Stimulated activated CD4-positive, alpha-beta T cell treated with anti-CD3 and anti-CD28 coated beads, Interleukin-4, amount 100 ng/mL, for 1 hour (primary cell): ENCODE measurements around the gene BRD4.
A peak's percentile ranks its signal among the peaks of the same experiment; 100 is the strongest.

ENCODE experiments used
- DNase-seq: peaks from one replicate; pipeline ENCODE4 v3.0.0-alpha.2; 2020

The BRD4 gene

DNA sequence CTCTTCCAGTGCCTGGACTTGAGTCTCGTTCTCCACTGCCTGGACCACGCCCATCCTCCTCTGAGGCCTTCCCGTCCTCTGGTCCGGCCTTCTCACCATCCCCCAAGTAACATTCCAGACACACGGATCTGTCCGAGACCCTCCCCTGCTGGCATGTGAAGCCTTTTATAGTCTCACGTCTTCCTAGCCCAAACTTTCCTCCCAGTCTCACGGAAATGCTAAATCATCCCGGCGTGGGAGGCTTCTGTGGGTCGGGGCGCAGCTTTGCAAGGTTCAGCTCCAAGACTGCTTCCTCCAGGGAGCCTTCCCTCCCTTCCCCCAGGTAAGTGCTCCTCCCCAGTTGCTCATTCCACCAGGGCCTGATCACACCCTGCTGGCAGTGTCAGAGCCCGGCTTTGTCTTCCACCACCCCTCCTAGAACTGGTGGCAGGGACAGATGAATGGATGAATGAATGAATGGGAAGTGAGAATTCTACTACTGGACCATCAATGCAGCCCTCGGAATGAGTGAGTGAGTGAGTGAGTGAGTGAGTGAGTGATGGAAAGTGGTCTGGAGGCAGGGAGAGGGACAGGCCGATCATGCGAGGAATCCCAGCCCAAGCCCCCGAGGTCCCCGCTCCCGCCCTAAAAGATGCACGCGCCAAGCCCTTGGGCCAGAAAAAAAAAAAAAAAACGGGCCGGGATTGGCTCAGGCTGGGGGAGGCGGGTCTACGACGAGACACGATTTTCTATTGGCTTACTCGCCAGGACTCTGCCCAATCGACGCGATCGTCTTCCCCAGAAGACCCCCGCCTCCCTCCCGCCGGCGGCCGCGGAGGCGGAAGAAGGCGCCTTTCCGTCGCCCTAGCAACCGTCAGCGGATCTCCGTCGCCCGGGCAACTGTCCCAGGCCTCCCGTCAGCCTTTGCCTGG, 109.3 kb downstream of the BRD4 start:
- DNase-seq = peak; percentile 73

DNA sequence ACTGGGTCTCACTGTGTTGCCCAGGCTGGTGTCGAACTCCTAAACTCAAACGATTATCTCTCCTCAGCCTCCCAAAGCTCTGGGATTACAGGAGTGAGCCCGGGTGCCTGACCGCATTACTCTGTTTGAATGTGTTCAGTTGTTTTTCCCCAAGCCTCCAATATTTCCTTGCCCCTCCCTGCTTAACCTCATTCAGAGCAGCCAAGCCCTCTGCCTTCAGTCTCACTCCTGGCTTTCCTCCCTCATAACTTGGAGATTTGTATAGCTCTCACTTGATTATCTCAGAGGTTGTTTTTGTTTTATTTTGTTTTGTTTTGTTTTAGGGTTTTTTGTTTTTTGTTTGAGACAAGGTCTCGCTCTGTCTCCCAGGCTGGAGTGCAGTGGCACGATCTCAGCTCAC, 111.5 kb downstream of the BRD4 start:
- DNase-seq = no peak

DNA sequence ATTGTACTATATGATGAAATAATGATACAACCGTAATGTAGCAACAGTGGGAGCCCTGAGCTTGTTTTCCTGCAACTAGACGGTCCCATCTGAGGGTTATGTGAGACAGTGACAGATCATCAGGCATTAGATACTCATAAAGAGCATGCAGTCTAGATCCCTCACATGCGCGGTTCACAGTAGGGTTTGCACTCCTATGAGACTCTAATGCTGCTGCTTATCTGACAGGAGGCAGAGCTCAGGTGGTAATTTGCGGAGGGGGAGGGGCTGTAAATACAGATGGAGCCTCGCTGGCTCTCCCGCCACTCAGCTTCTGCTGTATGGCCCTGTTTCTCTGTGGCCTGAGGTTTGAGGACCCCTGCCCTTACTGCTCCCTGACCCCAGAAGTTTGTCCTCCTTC, 113.8 kb downstream of the BRD4 start:
- DNase-seq = no peak

DNA sequence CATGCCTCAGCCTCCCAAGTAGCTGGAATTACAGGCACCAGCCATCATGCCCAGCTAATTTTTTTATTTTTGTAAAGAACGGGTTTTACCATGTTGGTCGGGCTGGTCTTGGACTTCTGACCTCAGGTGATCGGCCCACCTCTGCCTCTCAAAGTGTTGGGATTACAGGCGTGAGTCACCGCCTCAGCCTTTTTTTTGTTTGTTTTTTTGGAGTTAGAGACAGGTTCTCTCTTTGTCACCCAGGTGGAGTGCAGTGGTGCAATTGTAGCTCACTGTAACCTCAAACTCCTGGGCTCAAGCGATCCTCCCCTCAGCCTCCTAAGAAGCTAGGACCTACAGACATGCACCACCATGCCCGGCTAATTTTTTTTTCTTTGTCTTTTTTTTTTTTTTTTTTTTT, 116.0 kb downstream of the BRD4 start:
- DNase-seq = no peak

DNA sequence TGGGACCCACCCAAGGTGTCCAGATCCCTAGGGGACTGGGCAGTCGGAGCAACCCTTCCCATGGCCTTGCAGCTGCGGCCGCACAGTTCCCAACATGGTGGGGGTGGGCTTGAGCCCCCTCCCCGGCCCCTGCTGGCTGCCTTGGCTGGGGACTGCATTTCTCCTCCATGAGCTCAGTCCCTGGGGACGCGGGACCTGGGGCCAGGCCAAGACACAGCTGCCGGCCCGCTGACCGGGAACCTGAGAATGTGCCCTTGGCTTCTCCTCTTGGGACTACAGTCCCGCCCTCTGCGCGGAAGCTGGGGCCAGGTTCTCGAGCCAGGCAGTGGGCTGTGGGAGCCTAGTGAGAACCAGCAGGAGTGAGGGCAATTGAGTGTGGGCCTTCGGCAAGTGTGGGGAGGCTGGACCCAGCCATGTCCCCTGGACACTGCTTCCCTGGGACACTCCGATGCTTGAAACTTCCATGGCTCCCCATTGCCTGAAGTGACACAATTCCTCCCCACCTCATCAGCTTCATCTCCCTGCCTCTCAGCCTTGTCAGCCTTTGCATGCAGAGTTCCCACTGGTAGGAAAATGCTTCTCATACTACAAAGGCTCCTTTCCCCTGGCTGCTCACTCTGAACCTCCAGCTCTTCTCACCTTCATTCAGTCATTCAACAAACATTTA, 118.5 kb downstream of the BRD4 start:
- DNase-seq = no peak

DNA sequence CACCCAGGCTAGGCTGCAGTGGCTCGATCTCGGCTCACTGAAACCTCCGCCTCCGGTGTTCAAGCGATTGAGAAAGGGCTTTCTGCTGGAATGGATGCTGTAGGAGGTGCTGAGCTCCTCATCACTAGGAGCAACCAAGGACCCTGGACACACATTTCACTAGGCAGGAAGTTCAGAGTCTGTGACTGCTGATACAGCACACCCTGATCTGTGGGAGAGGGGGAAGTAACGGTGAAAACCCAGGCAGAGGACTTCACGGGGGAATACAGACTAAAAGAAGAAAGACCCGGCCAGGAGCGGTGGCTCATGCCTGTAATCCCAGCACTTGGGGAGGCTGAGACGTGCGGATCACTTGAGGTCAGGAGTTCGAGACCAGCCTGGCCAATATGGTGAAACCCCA, 119.6 kb downstream of the BRD4 start:
- DNase-seq = no peak

DNA sequence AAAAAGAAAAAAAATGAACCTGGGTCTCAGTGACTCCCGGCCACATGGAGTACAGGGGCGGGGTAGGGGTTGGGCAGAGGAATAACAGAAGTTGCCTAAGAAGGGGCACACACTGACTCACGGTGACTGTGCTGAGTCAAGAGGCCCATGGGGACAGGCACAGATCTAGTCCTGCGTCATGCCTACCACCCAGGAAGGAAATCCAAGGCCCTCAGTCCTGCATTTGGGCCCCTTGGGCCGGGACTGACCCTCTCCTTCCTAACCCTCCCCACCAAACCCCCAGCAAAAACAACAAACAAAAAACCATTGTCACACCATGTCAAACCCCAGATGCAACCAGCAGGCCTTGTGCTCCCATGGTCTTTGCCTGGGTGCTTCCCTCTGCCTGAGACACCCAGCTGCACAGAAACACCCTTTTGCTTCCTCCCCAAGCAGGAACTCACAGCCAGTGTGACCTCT, 122.0 kb downstream of the BRD4 start:
- no peak for DNase-seq

DNA sequence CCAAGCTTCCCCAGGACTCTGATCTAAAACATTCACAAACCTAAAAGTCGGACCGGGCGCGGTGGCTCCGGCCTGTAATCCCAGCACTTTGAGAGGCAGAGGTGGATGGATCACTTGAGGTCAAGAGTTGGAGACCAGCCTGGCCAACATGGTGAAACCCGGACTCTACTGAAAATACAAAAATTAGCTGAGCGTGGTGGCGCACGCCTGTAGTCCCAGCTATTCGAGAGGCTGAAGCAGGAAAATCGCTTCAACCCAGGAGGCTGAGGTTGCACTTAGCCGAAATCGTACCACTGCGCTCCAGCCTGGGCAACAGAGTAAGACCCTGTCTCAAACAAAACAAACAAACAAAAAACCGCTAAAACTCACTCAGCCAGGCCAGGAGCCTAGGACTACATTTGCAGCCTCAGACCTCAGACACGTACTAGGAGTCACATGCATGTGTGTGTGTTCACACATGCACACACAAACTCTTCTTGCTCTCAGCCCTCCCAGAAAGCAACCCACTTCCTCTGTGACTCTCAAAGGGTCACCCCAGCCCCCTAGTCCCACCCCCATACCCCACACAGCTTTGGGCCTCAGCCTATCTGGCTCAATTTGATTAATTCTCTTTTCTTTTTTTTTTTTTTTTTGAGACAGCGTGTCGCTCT, 130.8 kb downstream of the BRD4 start:
- DNase-seq = no peak

DNA sequence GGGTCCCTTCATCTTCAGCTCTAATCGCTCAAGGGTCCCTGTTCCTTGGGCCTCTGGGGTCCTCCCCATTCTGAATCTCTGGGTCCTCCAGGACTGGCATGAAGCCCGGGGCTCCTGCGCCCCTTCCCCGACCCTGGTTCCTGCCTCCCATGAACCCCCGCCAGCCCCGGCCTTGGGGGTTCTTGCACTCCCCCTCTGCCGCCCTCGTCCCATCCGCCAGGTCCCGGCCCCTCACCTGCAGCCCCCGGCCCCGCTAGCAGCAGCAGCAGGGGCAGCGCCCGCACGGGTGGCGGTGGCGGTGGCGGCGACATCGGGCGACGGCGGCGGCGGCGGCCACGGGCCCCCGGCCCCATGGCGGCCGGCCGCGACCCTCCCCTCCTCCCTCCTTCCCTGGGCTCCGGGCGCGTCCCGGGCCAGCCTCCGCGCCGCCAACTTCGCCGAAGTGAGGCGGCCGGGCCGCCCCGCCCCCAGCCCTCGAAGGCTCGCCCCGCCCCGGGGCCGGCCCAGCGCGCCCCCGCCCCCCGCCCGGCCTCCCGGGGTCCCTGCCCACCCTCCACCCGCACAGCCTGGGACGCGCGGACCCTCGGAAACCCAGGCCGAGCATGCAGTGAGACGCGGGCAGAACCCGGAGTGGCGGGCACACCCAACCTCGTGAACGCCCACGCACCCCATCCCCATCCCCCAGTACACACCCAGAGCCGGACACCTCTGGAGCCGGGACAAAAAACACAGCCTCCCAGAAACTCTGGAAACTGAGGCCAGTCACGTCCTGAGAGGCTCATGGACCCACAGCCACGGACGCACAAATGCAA, 131.6 kb downstream of the BRD4 start, which contains the start of gene NOTCH3:
NOTCH3 (minus strand) TSS at position 443 of the 812 bp plus-strand sequence; CDS start at position 353, 90 bp downstream.
- no peak for DNase-seq

DNA sequence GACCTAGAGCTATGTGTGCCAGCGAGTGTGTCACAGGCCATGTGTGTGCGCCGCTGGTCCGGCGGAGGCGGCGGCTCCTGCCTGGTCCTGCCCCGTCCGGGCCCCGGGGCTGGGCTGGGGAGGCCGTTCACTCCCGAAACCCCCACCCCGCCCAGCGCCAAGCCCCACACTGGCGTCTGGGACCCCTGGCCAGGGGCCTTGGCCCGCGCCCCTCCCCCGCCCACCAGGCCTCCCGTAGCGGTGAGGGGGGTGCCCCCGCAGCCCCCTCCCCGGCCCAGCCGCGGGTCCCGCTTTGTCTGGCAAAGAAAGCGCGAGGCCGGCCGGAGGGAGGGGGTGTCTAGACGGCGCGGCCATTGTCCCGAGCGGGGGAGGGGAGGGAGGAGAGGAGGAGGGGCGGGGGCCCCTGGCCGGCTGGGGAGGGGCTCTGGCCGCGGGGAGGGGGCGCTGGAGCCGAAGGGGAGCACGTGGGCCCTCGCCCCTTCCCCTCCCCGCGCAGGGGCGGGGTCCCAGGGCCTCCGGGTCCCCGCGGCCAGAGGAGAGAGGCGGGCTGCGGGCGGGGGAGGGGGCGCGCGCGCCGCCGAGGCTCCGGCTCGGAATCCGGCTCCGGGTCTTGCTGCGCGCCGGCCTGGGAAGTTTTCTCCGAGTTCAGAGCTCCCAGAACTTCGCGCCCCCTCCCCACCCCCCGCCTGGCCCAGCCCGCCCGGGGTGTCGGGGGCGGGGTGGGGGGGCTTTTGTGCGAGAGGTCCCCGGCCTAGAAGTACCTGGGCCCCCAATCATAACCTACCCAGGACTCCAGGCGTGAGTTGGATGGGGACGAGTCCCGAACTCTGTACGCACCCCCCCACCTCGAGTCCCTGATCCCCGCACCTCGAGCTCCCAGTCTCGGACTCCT, 132.4 kb downstream of the BRD4 start:
- no peak for DNase-seq

DNA sequence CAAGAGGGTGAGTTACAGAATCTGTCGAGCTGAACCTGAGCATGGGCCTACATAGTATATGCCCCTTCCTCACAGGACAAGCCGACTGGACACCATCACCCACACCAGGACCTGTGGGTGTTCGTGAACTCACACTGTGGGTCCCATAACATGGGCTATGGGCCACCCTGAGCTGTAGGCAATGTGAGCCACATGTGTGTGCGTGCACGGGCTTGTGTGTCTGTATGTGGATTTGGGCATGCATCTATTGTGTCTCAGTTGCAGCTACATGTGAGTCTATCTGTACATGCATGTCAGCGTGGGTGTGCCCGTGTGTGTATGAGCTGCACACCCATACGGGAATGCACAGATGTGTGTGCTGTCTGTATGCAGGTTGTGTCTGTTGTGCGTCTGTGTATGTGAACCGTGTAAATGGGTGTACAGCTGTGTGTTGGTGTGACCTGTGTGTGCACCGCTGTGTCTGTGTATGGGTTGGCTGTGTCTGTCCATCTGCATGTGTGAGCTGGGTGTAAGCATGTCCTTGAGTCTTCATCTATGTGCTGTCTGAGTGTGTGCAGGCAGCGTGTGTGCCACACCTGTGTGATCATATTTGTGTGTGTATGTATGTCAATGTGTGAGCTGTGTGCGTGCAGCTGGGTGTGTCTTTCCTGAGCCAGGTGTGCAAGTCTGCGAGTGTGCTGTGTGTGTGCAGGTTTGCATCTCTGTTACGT, 133.2 kb downstream of the BRD4 start:
- DNase-seq = no peak

DNA sequence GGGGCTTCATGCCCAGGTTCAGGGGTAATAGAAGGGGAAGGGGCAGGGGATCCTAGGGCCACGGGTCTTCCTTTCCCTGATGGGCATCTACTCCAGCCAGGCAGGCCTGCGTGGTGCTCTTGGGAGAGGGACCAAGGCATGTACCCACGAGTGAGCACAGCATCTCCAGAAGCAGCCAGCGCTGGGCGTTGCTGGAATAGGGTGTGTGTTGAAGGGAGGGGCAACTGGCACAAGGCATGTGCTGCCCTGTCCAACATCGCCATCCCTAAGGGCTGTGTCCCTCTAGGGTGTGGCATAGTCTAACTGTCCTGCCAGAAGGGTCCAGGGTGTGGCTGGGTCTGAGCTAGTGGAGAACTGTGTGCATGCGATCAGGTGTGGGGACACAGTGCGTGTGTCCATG, 134.4 kb downstream of the BRD4 start:
- DNase-seq = no peak

DNA sequence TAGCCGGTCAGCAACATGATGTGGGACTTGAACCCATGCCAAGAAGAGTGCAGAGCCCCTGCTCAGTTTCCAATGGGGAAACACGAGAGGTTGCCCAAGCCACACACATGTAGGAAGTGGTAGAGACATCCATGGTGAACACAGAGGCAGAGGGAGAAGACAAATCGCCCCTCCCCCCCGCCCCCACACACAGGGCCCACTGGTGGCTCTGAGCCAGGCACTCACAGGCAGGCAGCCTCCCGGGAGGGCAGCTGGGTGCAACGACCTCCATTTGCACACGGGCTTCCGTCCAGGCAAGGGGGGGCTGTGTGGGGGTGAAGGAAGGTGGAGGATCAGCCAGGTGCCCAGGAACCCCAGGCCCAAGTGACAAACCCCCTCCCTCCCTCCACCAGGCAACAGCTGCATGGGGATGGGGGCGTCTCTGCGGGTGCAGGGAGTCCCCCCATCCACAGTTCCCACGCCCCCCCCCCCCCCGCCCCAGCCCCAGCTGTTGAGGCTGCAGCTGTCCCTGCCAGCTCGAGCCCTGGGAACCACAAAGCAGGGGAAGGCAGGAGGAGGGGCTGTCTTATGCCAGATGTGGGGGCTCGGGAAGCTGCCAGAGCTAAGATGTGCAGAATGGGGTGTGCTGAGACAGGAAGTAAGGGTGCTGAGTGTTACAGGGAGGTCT, 134.9 kb downstream of the BRD4 start:
- DNase-seq = no peak

DNA sequence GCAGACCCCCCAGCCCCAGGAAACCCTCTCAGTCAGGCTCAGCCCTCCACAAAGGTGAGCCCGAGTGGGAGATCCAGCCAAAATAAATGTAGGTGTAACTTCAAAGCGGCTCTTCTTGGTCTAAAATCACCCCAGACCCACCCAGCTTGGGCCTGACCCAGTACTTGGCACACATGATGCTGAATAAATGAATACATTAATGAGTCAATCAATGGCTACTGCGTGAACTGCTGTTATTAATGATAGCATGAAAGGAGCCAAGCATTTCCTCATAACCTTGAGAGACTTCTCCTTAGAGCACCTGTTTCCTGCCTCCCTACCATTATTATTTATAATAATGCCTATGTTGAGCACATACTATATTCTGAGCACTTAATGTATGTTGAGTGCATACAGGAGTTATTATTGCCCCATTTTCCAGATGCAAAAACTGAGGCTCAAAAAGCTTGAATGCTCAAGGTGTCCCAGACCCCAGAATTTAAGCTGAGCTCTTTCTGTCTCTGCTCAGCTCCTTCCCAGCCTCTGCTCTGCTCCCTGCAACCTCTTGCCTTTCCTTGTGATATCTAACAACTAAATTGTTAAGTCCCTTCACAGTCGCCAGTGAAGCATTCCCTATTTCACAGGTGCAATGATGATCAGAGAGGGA, 135.9 kb downstream of the BRD4 start:
- no peak for DNase-seq

DNA sequence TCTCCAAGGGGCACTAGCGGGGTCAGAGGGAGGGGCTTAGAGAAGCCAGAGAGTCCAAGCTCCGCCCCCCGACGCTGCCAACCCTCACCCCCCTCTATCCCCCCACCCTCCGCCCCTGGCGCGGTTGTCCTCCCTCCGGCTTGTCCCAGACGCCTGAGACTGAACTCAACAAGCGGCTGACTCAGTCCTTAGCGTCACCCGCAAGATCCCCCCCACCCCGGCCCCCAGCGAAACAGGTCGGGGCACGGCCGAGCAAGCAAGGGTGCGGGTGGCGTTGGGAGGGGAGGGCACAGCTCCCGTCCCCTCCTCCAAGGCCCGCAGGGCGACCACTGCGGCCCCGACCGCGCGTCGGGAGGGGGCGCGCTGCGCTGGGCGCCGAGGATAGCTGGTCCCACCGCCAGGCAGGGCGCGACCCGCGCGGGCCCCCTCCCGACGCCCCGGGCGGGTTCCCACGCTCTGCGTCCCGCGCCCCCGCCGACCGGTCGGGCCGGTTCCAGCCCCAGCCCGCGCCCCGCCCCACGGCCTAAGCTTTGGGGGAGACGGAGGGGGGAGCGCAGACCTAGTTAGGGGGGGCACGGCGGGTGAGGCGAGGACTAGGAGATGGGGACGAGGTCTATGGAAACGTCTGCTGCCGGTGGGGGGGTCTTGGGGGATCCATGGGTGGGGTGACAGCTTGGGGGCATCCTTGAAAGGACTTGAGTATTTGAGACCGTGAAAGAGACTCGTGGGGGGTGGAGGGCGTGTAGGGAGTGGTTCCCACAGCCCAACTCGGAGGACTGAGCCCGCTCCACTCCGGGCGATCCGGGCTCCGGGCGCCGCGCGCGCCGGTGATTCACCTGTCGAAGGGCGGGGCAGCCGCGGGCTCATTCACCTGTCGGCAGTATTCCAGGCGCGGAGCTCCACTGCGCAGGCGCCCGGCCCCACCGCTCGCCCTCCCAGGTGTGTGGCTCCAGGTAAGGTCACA, 136.7 kb downstream of the BRD4 start:
- peak; percentile 40 for DNase-seq

DNA sequence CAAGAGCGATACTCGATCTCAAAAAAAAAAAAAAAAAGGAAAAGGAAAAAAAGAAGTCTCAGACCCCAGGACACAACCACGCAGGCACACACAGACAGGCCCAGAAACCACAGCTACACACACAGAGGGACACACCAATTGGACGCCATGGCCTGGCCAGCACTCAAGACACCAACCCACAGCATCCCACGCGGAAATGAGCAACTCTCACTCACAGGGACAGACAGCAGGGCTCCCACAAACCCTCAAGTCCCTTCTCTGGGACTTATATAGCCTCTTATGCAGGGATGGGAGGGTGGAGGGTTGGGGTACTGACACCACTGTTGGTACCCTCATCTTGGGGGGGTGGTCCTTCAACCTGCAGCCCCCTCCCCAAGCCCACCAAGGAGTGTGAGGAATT, 137.4 kb downstream of the BRD4 start:
- no peak for DNase-seq

DNA sequence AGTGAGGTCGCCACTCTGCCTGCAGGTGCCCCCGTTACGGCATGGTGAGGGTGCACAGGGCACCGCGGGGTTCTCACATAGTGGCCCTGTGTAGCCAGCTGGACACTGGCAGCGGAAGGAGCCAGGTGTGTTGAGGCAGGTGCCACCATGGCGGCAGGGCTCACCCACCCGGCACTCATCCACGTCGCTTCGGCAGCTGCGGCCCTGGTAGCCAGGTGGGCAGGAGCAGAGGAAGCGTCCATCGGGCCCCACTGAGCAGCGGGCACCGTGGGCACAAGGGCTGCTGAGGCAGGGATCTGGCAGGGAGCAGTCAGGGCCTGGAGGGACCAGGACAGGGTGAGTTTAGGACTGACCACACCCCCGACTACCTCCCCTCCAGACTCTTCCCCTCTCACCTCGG, 140.4 kb downstream of the BRD4 start:
- DNase-seq = no peak

DNA sequence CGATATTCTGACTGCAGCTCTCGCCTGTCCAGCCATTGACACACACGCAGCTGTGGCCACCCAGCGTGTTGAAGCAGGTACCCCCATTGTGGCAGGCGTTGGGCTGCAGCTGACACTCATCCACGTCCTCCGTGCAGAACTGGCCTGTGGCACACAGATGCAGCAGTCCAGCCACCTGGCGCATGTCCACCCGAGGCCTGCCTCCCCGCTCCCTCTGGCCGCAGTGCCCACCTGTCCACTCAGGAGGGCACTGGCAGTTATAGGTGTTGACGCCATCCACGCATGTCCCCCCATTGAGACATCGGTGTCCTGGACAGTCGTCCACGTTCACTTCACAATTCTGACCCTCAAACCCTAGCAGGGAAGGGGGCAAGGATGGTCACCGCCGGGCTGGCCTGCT, 140.8 kb downstream of the BRD4 start:
- no peak for DNase-seq

DNA sequence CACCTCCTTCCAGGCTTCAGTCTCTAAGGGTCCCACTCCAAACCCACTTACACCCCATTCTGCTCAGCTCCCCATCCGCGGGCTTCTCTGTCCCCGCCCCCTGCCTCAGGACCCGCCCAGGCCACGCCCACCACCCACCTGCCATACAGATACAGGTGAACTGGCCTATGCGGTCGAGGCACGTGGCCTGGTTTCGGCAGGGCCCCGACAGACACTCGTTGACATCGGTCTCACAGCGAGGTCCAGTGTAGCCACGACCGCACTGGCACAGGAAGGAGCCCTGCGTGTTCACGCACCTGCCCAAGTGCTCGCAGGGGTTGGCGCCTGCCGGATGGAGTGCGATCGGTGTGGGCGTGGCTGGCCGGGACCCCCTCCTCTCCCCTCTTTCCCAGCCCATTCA, 143.5 kb downstream of the BRD4 start:
- no peak for DNase-seq
